RWPE2 (cell line): ENCODE measurements around the gene LDB1.
A peak's percentile ranks its signal among the peaks of the same experiment; 100 is the strongest.

Experiments used
- ATAC-seq: fragments of 200-7000 bp; cut with Tn5 transposase; 3 replicates; pipeline ENCODE4 v1.9.1; 2021; ENCODE audit warnings: low read depth
- DNase-seq: peaks from one replicate; pipeline ENCODE4 v3.0.0-alpha.2; 2020; ENCODE audit warnings: low spot score
- H3K27ac ChIP-seq: fragments of 450-650 bp; 2 replicates; pipeline ENCODE4 v1.5.1; 2017; ENCODE audit warnings: mild to moderate bottlenecking; ENCODE audit not compliant: poor library complexity, severe bottlenecking
- H3K27me3 ChIP-seq: fragments of 250-450 bp; sonication (Bioruptor Pico); 2 replicates; pipeline ENCODE4 v1.5.1; 2021; ENCODE audit warnings: mild to moderate bottlenecking, moderate library complexity; ENCODE audit not compliant: insufficient read depth, poor library complexity, severe bottlenecking
- H3K36me3 ChIP-seq: fragments of 250-450 bp; sonication (Bioruptor Pico); 2 replicates; pipeline ENCODE4 v1.5.1; 2020; ENCODE audit warnings: low read depth, mild to moderate bottlenecking, moderate library complexity
- H3K4me1 ChIP-seq: fragments of 250-450 bp; sonication (Bioruptor Pico); 2 replicates; pipeline ENCODE4 v1.5.1; 2021; ENCODE audit warnings: mild to moderate bottlenecking, moderate library complexity; ENCODE audit not compliant: insufficient read depth, poor library complexity, severe bottlenecking
- H3K4me3 ChIP-seq: fragments of 250-450 bp; sonication (Bioruptor Pico); 2 replicates; pipeline ENCODE4 v1.5.1; 2021; ENCODE audit warnings: mild to moderate bottlenecking, moderate library complexity; ENCODE audit not compliant: severe bottlenecking
- H3K9me3 ChIP-seq: fragments of 250-450 bp; sonication (Bioruptor Pico); 2 replicates; pipeline ENCODE4 v1.5.1; 2021; ENCODE audit warnings: mild to moderate bottlenecking, moderate library complexity; ENCODE audit not compliant: severe bottlenecking
- CTCF ChIP-seq: fragments of 450-650 bp; IDR thresholded peaks from one replicate; pipeline ENCODE4 v1.5.1; 2017; ENCODE audit warnings: mild to moderate bottlenecking, moderate library complexity; ENCODE audit not compliant: poor library complexity, severe bottlenecking

Gene LDB1

DNA sequence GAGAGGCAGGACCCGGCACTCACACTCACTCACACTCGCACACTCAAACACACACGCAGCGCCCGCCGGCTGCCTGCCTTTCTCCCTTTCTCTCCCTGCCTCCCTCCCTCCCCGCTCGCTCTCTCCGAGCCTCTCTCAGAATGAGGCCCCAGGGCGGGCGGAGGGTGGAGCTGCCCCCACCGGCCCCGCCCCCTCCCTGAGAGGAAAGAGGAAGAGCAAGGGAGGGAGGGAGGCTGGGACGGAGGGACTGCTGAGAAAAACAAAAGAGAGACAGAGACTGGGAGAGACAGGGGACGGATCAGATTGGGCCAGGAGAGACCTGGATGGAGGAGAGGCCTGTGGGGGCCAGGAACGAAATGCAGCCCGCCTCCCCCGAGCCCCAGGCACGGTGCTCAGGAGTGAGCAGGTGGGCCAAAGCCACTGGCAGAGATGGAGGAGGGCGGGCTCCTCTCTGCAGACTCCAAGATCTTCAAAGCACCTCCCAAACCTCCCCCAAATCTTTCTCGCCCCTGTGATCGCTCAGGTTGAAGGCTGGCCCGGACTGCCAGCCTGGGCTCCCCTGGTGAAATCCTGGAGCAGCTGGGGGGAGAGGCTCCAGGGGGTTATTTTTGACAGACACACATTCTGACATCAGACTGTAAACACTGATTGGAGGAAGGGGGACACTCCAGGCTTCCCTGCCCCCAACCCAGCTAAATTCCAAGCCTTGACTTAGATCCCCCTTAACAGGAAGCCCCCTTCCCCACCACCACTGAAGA lies 5.1 kb downstream of the LDB1 start:
- peak; percentile 90 for DNase-seq
- H3K36me3 ChIP-seq, result peaks cover 21% of the 10 kb centered on the region
- H3K27ac ChIP-seq, result peak overlapping the region; percentile 73
- H3K4me3 ChIP-seq, result peak overlapping the region; percentile 43
- TF ChIP-seq CTCF, result no peak
- peak; percentile 76 for ATAC-seq
- no peaks in the 10 kb centered on the region for H3K9me3 ChIP-seq
- peaks cover 43% of the 10 kb centered on the region for H3K4me1 ChIP-seq
- H3K27me3 ChIP-seq, result no peaks in the 10 kb centered on the region

GRCh38 chr10:102113956-102114857 lies 6.0 kb downstream of the LDB1 start:
- H3K4me1 ChIP-seq, result peaks cover 43% of the 10 kb centered on the region
- ATAC-seq (peak; percentile 10), DNase-seq (no peak)
- TF ChIP-seq CTCF, result no peak
- H3K27me3 ChIP-seq, result no peaks in the 10 kb centered on the region
- H3K36me3 ChIP-seq, result peaks cover 29% of the 10 kb centered on the region
- peak overlapping the region; percentile 43 for H3K4me3 ChIP-seq
- peak overlapping the region; percentile 73 for H3K27ac ChIP-seq
- no peaks in the 10 kb centered on the region for H3K9me3 ChIP-seq

GRCh38 chr10:102113261-102113955 lies 6.8 kb downstream of the LDB1 start:
- H3K36me3 ChIP-seq, result peaks cover 34% of the 10 kb centered on the region
- no peaks in the 10 kb centered on the region for H3K27me3 ChIP-seq
- H3K27ac ChIP-seq, result peak overlapping the region; percentile 73
- DNase-seq (no peak), ATAC-seq (peak; percentile 52)
- no peak for TF ChIP-seq CTCF
- no peaks in the 10 kb centered on the region for H3K9me3 ChIP-seq
- H3K4me1 ChIP-seq, result peaks cover 37% of the 10 kb centered on the region
- peak overlapping the region; percentile 43 for H3K4me3 ChIP-seq

DNA sequence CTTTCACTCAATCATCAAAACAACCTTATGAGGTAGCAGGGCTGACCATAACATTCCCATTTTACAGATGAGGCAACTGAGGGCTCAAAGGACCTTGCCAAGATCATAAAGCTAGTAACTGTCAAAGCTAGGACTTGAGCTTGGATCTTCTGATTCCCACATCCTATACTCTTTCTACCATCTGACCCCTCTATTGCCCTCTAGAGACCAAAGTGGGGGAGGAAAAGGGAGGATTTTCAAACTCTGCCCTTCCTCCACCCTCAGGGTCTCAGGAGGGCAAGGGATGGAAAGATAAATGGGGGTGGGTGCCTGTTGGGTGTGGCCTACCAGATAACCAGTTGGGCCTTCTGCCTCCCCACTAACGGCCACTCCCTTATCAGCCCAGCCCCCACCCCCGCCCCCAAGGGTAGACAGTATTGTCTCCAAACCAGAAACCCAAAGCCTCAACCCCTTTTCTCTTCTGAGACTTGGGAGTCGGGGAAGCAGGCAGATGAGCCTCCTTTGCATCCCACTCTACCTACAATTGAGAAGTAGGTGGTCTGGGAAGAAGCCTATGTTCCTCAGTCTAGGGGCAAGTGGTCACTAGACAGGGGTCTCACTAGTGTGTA lies 7.9 kb downstream of the LDB1 start:
- Histone ChIP-seq H3K36me3 (peaks cover 39% of the 10 kb centered on the region), H3K27me3 (no peaks in the 10 kb centered on the region), H3K4me3 (no peak overlapping the region), H3K27ac (peak overlapping the region; percentile 73), H3K4me1 (peaks cover 26% of the 10 kb centered on the region), H3K9me3 (no peaks in the 10 kb centered on the region)
- ATAC-seq (no peak), DNase-seq (no peak)
- peak; percentile 19 for TF ChIP-seq CTCF
